Osteocyte (in vitro differentiated cells): ENCODE results near the gene CCDC73. TPM values are rescaled to one million over a fixed set of nuclear protein-coding genes. Genes with fewer than 3 reads are reported as not detected.

Experiments
- DNase-seq: peaks from one replicate; pipeline ENCODE4 v3.0.0; 2021; ENCODE audit warnings: mixed read lengths; ENCODE audit not compliant: unreplicated experiment; ENCODE audit errors: extremely low spot score
- H3K27ac Mint-ChIP-seq: one replicate; pipeline ENCODE4 v1.8.0; 2021; ENCODE audit warnings: mild to moderate bottlenecking, mixed read lengths; ENCODE audit not compliant: unreplicated experiment
- H3K27me3 Mint-ChIP-seq: one replicate; pipeline ENCODE4 v1.8.0; 2021; ENCODE audit warnings: mixed read lengths; ENCODE audit not compliant: unreplicated experiment
- H3K36me3 Mint-ChIP-seq: one replicate; pipeline ENCODE4 v1.8.0; 2021; ENCODE audit warnings: mixed read lengths; ENCODE audit not compliant: unreplicated experiment
- H3K4me1 Mint-ChIP-seq: one replicate; pipeline ENCODE4 v1.8.0; 2021; ENCODE audit warnings: mixed read lengths; ENCODE audit not compliant: unreplicated experiment
- H3K4me3 Mint-ChIP-seq: one replicate; pipeline ENCODE4 v1.8.0; 2021; ENCODE audit warnings: mild to moderate bottlenecking, moderate library complexity, mixed read lengths; ENCODE audit not compliant: unreplicated experiment
- H3K9me3 Mint-ChIP-seq: one replicate; pipeline ENCODE4 v1.8.0; 2021; ENCODE audit warnings: mixed read lengths; ENCODE audit not compliant: unreplicated experiment
- CTCF ChIP-seq: fragments of 200-600 bp; sonication (generic); IDR thresholded peaks from 2 replicates; pipeline ENCODE4 v1.5.0; 2021; ENCODE audit warnings: antibody characterized with exemption, mild to moderate bottlenecking, moderate library complexity
- total RNA-seq: library from RNA; stranded (reverse); gene quantifications from 2 replicates; pipeline ENCODE4 v1.2.1, GENCODE V29; 2021

CCDC73 gene
- total RNA-seq, 1 donor from 2014 or later = not detected

- no peak for DNase-seq
- H3K27me3 Mint-ChIP-seq = peaks cover 46% of the 10 kb centered on the region
- H3K27ac Mint-ChIP-seq = no peak overlapping the region
- H3K4me3 Mint-ChIP-seq = no peak overlapping the region
- no peaks in the 10 kb centered on the region for H3K36me3 Mint-ChIP-seq
- TF ChIP-seq CTCF = no peak
- no peaks in the 10 kb centered on the region for H3K4me1 Mint-ChIP-seq
- H3K9me3 Mint-ChIP-seq = no peaks in the 10 kb centered on the region
Observed at GRCh38 chr11:32817181-32817851, 22.9 kb upstream of the CCDC73 start.

GRCh38 chr11:32809313-32809712 lies 14.9 kb upstream of the CCDC73 start:
- H3K27ac Mint-ChIP-seq = no peak overlapping the region
- H3K4me3 Mint-ChIP-seq = no peak overlapping the region
- TF ChIP-seq CTCF = peak; percentile 77
- H3K9me3 Mint-ChIP-seq = no peaks in the 10 kb centered on the region
- no peaks in the 10 kb centered on the region for H3K36me3 Mint-ChIP-seq
- H3K4me1 Mint-ChIP-seq = no peaks in the 10 kb centered on the region
- peaks cover 52% of the 10 kb centered on the region for H3K27me3 Mint-ChIP-seq
- DNase-seq = no peak

GRCh38 chr11:32796425-32796824 lies 2.0 kb upstream of the CCDC73 start:
- TF ChIP-seq CTCF = no peak
- DNase-seq = no peak
- Mint-ChIP-seq H3K27me3 (peaks cover 50% of the 10 kb centered on the region), H3K4me1 (peaks cover 3% of the 10 kb centered on the region), H3K36me3 (no peaks in the 10 kb centered on the region), H3K9me3 (no peaks in the 10 kb centered on the region), H3K27ac (no peak overlapping the region), H3K4me3 (no peak overlapping the region)

GRCh38 chr11:32792948-32793475 lies 1.4 kb downstream of the CCDC73 start:
- no peak for DNase-seq
- no peaks in the 10 kb centered on the region for H3K36me3 Mint-ChIP-seq
- H3K4me3 Mint-ChIP-seq = peak overlapping the region; percentile 23

More at GRCh38 chr11:32792948-32793475, 1.4 kb downstream of the CCDC73 start:
- H3K9me3 Mint-ChIP-seq = no peaks in the 10 kb centered on the region
- peaks cover 66% of the 10 kb centered on the region for H3K27me3 Mint-ChIP-seq
- peak; percentile 76 for TF ChIP-seq CTCF
- H3K27ac Mint-ChIP-seq = no peak overlapping the region
- peaks cover 3% of the 10 kb centered on the region for H3K4me1 Mint-ChIP-seq
